ENCODE measurements around the gene ARMH3.

DNA sequence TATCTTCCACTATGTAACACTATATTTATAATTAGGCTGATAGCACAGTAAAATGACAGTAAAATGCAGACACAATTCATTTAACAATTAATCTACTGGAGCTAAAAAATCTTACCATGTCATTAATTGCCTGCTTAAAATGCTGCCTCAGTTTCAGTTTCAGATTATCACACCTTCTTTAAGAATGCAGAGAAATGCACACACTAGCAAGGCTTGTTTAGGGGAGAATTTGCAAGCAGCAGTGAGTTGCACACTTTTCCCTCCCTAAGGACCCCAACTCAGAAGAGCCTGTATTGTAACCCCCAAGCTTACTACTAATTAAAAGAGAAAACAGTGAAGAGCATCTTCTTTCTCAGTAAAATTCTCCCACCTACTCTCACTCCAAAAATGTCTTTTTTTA, 132.7 kb downstream of the ARMH3 start:
- TF ChIP-seq, protein P1, sequence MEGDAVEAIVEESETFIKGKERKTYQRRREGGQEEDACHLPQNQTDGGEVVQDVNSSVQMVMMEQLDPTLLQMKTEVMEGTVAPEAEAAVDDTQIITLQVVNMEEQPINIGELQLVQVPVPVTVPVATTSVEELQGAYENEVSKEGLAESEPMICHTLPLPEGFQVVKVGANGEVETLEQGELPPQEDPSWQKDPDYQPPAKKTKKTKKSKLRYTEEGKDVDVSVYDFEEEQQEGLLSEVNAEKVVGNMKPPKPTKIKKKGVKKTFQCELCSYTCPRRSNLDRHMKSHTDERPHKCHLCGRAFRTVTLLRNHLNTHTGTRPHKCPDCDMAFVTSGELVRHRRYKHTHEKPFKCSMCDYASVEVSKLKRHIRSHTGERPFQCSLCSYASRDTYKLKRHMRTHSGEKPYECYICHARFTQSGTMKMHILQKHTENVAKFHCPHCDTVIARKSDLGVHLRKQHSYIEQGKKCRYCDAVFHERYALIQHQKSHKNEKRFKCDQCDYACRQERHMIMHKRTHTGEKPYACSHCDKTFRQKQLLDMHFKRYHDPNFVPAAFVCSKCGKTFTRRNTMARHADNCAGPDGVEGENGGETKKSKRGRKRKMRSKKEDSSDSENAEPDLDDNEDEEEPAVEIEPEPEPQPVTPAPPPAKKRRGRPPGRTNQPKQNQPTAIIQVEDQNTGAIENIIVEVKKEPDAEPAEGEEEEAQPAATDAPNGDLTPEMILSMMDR (IDR thresholded peaks at IDR 0.05), result no peak
- no peak for TF ChIP-seq POLR2A (IDR thresholded peaks at IDR 0.05)
- TF ChIP-seq EP300 (IDR thresholded peaks at IDR 0.05), result no peak
- no peak for TF ChIP-seq POLR2AphosphoS5 (IDR thresholded peaks at IDR 0.05)

Measured in stomach (tissue), 4 donors.